ENCODE data around the gene BMPER.

BMPER gene

DNA sequence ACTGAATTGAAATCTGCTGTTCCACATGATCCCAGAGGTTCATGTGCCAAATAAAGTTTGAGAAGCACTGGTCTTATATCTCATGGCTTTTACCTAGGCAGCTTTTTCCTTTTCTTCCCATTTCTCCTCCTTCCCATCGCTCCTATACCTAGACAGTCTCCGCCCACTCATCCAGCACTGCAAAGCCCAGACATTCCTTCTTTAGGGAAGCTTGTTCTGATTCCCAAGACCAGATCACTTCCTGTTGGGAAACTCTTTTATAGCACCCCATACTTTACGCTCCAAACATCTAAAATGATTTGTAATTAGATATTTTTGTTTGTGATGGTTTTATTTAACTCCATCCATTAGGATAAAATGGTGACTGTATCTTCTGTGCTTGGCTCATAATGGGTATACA is 75.9 kb downstream of the BMPER start:
- in situ Hi-C loops (cut with MboI; ENCODE audit: low sequenced_read_pairs, unreplicated experiment): no loop called here
- TF ChIP-seq, protein P1, sequence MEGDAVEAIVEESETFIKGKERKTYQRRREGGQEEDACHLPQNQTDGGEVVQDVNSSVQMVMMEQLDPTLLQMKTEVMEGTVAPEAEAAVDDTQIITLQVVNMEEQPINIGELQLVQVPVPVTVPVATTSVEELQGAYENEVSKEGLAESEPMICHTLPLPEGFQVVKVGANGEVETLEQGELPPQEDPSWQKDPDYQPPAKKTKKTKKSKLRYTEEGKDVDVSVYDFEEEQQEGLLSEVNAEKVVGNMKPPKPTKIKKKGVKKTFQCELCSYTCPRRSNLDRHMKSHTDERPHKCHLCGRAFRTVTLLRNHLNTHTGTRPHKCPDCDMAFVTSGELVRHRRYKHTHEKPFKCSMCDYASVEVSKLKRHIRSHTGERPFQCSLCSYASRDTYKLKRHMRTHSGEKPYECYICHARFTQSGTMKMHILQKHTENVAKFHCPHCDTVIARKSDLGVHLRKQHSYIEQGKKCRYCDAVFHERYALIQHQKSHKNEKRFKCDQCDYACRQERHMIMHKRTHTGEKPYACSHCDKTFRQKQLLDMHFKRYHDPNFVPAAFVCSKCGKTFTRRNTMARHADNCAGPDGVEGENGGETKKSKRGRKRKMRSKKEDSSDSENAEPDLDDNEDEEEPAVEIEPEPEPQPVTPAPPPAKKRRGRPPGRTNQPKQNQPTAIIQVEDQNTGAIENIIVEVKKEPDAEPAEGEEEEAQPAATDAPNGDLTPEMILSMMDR (IDR thresholded peaks at IDR 0.05; ENCODE audit: borderline replicate concordance, control extremely low read depth, extremely low read depth, insufficient read depth, missing control alignments): no peak
- no peak for DNase-seq (ENCODE audit: low spot score)

DNA sequence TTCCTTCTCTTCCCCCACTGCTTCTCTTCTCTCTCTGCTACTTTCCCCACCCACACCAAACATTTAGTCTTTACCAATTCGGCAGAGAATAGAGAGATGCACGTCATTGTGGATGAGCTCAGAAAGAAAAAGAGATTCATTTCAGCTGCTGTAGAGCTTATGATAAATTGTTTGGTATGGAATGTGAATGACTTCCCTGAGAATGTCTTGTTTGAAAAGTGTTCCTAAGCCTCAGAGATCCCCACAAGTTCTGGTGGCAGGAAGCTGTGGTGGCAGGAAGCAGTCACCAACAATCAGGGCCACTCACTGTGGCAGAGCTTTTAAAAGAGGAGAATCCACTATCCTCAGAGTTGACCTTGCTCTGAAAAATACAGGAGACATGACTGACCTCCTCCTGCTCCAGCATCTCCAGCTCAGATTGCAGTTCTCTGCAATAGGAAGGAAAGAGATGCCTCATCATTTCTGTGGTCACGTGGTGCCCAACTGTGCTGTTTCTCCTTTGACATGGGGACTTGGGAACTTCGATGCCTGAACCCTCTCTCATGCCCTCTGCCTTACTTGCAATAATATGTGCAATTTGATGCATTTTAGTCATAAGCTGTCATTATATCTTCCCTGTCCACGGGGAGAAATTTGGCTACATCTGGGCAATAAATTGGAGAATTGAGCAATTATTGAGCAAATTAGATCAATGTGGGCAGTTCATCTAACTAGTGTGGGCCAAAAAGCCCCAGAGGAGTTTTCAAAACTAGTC is 76.5 kb downstream of the BMPER start:
- DNase-seq (ENCODE audit: low spot score): no peak
- TF ChIP-seq, protein P1 (IDR thresholded peaks at IDR 0.05; ENCODE audit: borderline replicate concordance, control extremely low read depth, extremely low read depth, insufficient read depth, missing control alignments): no peak
- in situ Hi-C loops (cut with MboI; ENCODE audit: low sequenced_read_pairs, unreplicated experiment): no loop called here

DNA sequence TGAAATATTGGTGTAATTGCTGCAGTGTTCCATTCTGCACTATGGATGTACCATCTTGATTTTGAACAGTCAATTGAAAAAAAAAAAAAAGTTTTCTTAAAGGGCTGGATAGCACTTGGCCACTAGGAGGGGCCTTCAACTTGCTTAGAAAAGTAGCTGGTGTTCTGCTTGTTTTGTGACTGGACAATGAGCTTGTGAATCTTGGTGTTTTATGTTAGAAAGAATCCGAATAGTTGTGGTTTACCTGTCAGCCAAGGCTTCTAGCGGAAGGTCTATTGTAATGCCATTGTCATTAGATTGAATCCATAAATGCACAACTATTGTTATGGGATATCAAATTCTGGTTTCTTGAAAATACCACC is 77.1 kb downstream of the BMPER start:
- TF ChIP-seq, protein P1 (IDR thresholded peaks at IDR 0.05; ENCODE audit: borderline replicate concordance, control extremely low read depth, extremely low read depth, insufficient read depth, missing control alignments): no peak
- in situ Hi-C loops (cut with MboI; ENCODE audit: low sequenced_read_pairs, unreplicated experiment): no loop called here
- DNase-seq (ENCODE audit: low spot score): no peak

DNA sequence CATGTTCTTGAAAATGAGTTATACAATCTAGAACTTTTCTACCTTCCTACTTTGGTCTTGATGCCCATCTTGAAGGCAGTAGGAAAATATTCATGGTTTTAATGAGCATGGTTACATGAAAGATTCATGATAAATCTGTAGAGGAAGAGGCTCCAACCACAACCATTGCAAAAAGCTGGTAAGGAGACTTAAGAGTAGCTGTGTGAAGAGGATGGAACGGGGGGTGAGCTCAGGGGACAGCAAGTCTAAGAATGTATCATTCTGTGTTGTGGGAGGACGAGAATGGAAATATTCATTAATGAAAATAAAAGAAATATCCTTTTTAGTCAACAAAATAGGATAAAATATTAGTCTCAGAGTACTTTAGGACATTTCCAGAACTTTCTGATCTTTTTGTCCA is 81.1 kb downstream of the BMPER start:
- in situ Hi-C loops (cut with MboI; ENCODE audit: low sequenced_read_pairs, unreplicated experiment): no loop called here
- no peak for DNase-seq (ENCODE audit: low spot score)
- TF ChIP-seq, protein P1 (IDR thresholded peaks at IDR 0.05; ENCODE audit: borderline replicate concordance, control extremely low read depth, extremely low read depth, insufficient read depth, missing control alignments): no peak

DNA sequence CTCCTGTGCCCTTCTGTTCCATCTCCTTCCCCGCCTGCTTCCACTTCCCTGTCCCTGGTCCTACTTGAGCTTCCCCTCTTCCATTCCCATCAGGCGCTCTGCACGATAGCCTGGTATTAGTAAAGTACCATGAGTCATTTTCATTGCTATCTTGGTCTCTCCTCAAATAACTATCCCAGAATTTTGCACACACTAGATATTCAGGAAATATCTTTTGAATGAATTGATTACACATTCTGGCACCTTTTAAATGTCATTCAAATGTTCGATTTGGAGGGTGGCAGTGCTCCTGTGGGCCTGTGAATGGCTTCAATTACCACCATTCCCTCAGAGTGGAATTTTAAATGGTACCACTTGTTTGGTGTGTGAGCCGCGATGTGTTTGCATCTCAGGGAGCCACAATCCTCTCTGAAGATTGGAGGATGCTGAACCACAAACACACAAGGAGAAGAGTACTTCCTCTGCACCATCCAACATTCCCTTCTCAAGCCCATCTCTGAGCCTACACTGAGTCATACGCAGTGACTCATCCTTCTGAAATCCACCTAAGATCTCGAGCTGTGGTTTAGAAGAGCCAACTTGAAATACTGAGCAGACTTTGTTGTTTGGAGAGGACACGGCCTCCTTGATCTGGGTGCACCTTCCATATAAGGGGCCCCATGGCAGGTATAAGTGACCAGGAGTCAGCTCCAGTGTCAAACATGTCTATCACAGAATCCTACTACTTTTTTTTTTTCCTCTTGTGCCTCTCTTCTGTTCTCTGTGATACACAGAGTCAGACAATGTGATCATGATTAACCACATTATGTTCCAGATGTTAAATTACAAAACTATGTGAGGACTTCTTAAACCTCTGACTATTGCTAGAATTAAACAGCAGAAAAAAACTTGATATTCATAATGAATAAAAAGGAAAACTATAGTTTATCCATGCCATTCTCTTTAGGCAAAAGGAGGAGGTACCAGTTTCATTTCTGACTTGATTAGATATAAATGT is 81.9 kb downstream of the BMPER start:
- DNase-seq (ENCODE audit: low spot score): no peak
- TF ChIP-seq, protein P1 (IDR thresholded peaks at IDR 0.05; ENCODE audit: borderline replicate concordance, control extremely low read depth, extremely low read depth, insufficient read depth, missing control alignments): no peak
- in situ Hi-C loops (cut with MboI; ENCODE audit: low sequenced_read_pairs, unreplicated experiment): no loop called here

DNA sequence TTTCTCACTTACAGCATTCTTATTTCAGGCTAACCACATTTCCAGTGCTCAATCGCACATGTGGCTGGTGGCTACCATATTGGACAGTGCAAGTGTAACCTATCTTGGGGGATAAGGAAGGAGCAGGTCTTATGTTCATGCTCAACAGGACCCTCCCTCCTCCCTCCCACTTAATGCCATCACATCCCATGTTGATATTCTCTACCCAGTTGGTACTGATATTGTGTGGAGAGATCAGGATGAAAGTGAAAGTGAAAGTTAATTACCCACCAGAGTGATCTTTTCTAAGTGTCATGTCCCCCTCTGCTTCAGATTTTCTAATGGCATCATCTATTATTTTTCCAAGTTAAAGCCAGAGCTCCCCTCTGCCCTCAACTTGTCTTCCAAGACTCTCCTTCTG is 91.6 kb downstream of the BMPER start:
- in situ Hi-C loops (cut with MboI; ENCODE audit: low sequenced_read_pairs, unreplicated experiment): no loop called here
- no peak for DNase-seq (ENCODE audit: low spot score)
- TF ChIP-seq, protein P1 (IDR thresholded peaks at IDR 0.05; ENCODE audit: borderline replicate concordance, control extremely low read depth, extremely low read depth, insufficient read depth, missing control alignments): no peak

All from GM13976 (cell line).